ENCODE results near the gene TMEM271.
"Not testable (repeated sequence)": the region's sequence is repeated elsewhere in the genome, so short reads cannot be mapped to it uniquely, and the experiment has no call there.

Gene TMEM271

DNA sequence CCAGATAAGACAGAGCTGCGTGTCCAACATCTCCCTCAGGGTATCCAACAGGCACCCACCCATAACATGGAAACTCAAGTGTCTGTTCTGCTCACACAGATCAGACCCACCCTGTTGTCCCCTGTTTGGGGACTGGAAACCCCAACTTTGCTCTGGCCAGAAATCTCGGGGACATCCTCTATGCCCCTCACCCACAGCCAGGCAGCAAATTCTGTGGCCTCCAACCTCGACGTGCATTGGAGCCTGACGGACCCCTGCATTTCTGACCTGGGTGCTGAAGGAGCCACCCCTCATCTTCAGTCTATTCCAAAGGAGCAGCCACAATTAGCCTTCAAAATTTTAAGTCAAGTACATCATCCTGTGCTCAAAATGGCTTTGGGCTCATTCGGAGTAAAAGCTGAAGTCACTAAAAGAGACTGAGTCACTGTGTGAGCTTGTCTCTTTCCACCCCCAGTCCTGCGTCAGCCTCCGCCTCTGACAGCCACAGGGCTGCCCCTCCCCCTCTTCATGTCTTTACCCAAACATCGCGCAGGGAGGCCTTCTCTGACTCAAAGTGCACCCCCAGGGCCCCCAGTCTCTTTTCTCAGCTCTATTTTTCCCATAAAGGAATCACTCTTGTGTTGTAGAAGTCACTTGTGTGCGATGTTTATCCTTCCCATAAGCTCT lies 24.9 kb upstream of the TMEM271 start:
- no peak overlapping the region for H3K4me3 ChIP-seq (ENCODE audit: low read depth, low read length)
- DNase-seq (ENCODE audit: low read depth): no peak
- no peak for TF ChIP-seq CTCF (IDR thresholded peaks at IDR 0.05; ENCODE audit: low read depth, low read length, missing control alignments)
- in situ Hi-C loops (cut with HindIII; ENCODE audit: low sequenced_read_pairs): no loop called here

DNA sequence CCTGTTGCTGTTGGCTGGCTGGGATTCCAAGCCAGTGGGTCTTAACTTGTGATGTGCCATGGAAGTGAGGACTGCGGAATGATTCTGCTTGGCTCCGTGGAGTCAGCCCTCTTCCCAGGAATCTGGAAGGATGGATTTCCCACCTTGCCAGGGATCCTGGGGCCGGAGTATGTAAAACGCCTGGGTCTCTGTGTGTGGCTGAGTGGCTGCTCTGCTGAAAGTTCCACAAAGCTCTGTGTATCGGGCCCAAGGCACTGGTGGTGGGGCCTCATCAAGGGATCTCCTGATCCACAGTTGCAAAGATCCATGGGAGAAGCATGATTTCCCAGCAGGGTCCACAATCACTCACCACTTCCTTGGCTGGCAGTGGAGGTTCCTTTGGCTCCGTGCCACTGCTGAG lies 24.1 kb upstream of the TMEM271 start:
- in situ Hi-C loops (cut with HindIII; ENCODE audit: low sequenced_read_pairs): no loop called here
- DNase-seq (ENCODE audit: low read depth): no peak
- no peak overlapping the region for H3K4me3 ChIP-seq (ENCODE audit: low read depth, low read length)
- TF ChIP-seq CTCF (IDR thresholded peaks at IDR 0.05; ENCODE audit: low read depth, low read length, missing control alignments): no peak

DNA sequence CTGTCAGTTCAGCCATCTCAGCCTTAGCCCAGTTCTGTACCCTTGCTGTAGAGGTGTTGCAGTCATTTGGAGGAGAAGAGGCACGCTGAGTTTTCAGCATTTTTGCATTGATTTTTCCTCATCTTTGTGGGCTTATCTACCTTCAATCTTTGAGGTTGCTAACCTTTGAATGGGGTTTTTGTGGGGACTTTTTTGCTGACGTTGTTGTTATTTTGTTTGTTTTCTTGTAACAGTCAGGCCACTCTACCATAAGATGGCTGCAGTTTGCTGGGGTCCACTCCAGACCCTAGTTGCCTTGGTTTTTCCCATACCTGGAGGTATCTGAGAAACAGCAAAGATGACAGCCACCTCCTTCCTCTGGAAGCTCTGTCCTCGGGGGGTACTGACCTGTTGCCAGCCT lies 22.8 kb upstream of the TMEM271 start:
- TF ChIP-seq CTCF (IDR thresholded peaks at IDR 0.05; ENCODE audit: low read depth, low read length, missing control alignments): no peak

DNA sequence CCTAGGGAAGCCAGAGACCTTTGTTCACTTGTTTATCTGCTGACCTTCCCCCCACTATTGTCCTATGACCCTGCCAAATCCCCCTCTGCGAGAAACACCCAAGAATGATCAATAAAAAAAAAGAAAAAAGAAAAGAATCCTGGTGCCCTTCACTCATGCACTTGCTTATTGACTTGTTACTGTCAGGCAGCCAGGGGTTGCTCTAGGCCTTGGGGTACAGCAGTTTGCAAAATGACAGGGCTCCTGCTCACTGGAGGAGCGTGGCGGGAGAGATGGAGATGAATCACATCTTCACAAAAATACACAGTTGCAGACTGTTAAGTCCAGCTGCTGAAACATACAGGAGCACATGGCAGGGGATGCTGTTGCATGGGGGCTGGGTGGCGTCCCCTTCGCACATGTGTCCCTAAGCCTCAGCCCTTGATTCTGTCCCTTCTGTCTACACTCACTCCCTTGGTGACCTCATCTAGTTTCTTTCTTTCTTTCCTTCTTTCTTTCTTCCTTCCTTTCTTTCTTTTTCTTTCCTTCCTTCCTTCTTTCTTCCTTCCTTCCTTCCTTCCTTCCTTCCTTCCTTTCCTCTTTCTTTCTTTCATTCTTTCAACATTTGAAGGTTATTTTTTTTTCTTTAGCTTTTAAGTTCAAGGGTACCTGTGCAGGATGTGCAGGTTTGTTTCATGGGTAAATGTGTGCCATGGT lies 16.9 kb upstream of the TMEM271 start:
- in situ Hi-C loops (cut with HindIII; ENCODE audit: low sequenced_read_pairs): no loop called here
- DNase-seq (ENCODE audit: low read depth): no peak
- TF ChIP-seq CTCF (IDR thresholded peaks at IDR 0.05; ENCODE audit: low read depth, low read length, missing control alignments): no peak

More for the DNA sequence above, 22.8 kb upstream of the TMEM271 start:
- DNase-seq (ENCODE audit: low read depth): no peak
- in situ Hi-C loops (cut with HindIII; ENCODE audit: low sequenced_read_pairs): no loop called here
- H3K4me3 ChIP-seq (ENCODE audit: low read depth, low read length): no peak overlapping the region

GRCh38 chr4:592178-592577 lies 16.1 kb upstream of the TMEM271 start:
- in situ Hi-C loops (cut with HindIII; ENCODE audit: low sequenced_read_pairs); DNase-seq (ENCODE audit: low read depth): not testable (repeated sequence)

More for the DNA sequence above, 16.9 kb upstream of the TMEM271 start:
- H3K4me3 ChIP-seq (ENCODE audit: low read depth, low read length): no peak overlapping the region

DNA sequence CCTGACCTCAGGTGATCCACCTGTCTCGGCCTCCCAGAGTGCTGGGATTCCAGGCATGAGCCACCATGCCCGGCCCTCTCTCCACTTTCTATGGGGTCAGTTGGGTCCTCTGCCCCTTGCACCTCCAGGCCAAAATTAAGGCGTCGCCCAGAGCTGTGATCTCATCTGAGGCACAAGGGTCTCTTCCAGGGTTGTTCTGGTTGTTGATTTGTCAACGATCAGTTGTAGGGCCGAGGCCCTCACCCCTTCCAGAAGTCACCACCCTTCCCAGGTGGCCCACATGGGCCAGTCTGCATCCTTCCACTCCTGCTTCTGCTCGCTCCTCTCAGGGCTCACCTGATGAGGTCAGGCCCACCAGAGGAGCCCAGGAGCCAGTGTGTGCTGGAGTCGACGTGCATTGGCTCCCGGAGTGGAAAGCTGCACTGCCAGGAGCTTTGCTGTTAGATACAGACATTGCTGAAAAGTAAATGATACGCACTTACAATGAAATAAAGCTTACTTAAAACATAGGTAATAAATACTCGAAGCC lies 14.3 kb upstream of the TMEM271 start:
- in situ Hi-C loops (cut with HindIII; ENCODE audit: low sequenced_read_pairs): no loop called here
- no peak for TF ChIP-seq CTCF (IDR thresholded peaks at IDR 0.05; ENCODE audit: low read depth, low read length, missing control alignments)
- no peak overlapping the region for H3K4me3 ChIP-seq (ENCODE audit: low read depth, low read length)
- no peak for DNase-seq (ENCODE audit: low read depth)

More at GRCh38 chr4:592178-592577, 16.1 kb upstream of the TMEM271 start:
- not testable (repeated sequence) for H3K4me3 ChIP-seq (ENCODE audit: low read depth, low read length)

All from astrocyte of the cerebellum (primary cell).